Activated naive CD4-positive, alpha-beta T cell treated with anti-CD3 and anti-CD28 coated beads, Interleukin-2, amount 50 U/mL, for 16 hours (primary cell): ENCODE measurements around the gene PCNX3.
"Not testable (repeated sequence)": the region's sequence is repeated elsewhere in the genome, so short reads cannot be mapped to it uniquely, and the experiment has no call there.

Source experiments
- DNase-seq: peaks from one replicate; pipeline ENCODE4 v3.0.0-alpha.2; 2020

The PCNX3 gene

GRCh38 chr11:65621460-65621859 lies 5.9 kb downstream of the PCNX3 start:
- DNase-seq, result no peak

GRCh38 chr11:65622011-65622410 lies 6.4 kb downstream of the PCNX3 start:
- DNase-seq, result no peak

GRCh38 chr11:65623177-65623576 lies 7.6 kb downstream of the PCNX3 start:
- no peak for DNase-seq

GRCh38 chr11:65623852-65624616 lies 8.5 kb downstream of the PCNX3 start:
- no peak for DNase-seq

GRCh38 chr11:65624931-65625627 lies 9.5 kb downstream of the PCNX3 start:
- DNase-seq, result no peak

- DNase-seq, result peak; percentile 47
These were observed 10.2 kb downstream of the PCNX3 start for GRCh38 chr11:65625628-65626342.

- DNase-seq, result no peak
These were observed 11.6 kb downstream of the PCNX3 start for GRCh38 chr11:65627202-65627601.

- no peak for DNase-seq
These were observed 14.0 kb downstream of the PCNX3 start for GRCh38 chr11:65629579-65629978.

- DNase-seq, result no peak
These were observed 14.6 kb downstream of the PCNX3 start for GRCh38 chr11:65630215-65630614.

- no peak for DNase-seq
These were observed 18.0 kb downstream of the PCNX3 start for GRCh38 chr11:65633390-65634108.

GRCh38 chr11:65634109-65634436 lies 18.5 kb downstream of the PCNX3 start:
- DNase-seq, result no peak

GRCh38 chr11:65634440-65634839 lies 18.9 kb downstream of the PCNX3 start:
- no peak for DNase-seq

- DNase-seq, result no peak
These were observed 19.5 kb downstream of the PCNX3 start for GRCh38 chr11:65634905-65635731.

GRCh38 chr11:65636108-65637031 lies 20.8 kb downstream of the PCNX3 start:
- DNase-seq, result no peak

- DNase-seq, result no peak
These were observed 21.5 kb downstream of the PCNX3 start for GRCh38 chr11:65637032-65637557.

GRCh38 chr11:65637794-65638419 lies 22.3 kb downstream of the PCNX3 start, which contains the start of gene SIPA1:
SIPA1 (plus strand) TSS chr11:65638101; CDS start chr11:65640922, 2,821 bp downstream.
- peak; percentile 71 for DNase-seq

- DNase-seq, result not testable (repeated sequence)
These were observed 23.6 kb downstream of the PCNX3 start for GRCh38 chr11:65639228-65639597.

- DNase-seq, result no peak
These were observed 24.3 kb downstream of the PCNX3 start for GRCh38 chr11:65639623-65640482.
